GM13977 (cell line): Measurements from ENCODE around the gene PRTFDC1.

Source experiments
- DNase-seq: peaks from one replicate; pipeline ENCODE4 v3.0.0; 2012; ENCODE audit warnings: low spot score
- CTCF ChIP-seq: IDR thresholded peaks from 2 replicates; pipeline ENCODE4 v1.5.1; 2012; ENCODE audit warnings: mild to moderate bottlenecking, control low read depth; ENCODE audit not compliant: insufficient read depth; ENCODE audit errors: extremely low read depth, missing control alignments
- in situ Hi-C: fragments of 300-500 bp; cut with MboI; formaldehyde crosslinking; loops from one replicate; pipeline ENCODE4 v1.12.0; 2022; ENCODE audit warnings: low sequenced_read_pairs, low pct_unique_long_range_greater_than_20kb, mixed read lengths, inconsistent platforms; ENCODE audit not compliant: unreplicated experiment

The PRTFDC1 gene

GRCh38 chr10:24935504-24936292 is 16.7 kb downstream of the PRTFDC1 start:
- DNase-seq, result no peak
- TF ChIP-seq CTCF, result no peak
- in situ Hi-C loops, result no loop called here

DNA sequence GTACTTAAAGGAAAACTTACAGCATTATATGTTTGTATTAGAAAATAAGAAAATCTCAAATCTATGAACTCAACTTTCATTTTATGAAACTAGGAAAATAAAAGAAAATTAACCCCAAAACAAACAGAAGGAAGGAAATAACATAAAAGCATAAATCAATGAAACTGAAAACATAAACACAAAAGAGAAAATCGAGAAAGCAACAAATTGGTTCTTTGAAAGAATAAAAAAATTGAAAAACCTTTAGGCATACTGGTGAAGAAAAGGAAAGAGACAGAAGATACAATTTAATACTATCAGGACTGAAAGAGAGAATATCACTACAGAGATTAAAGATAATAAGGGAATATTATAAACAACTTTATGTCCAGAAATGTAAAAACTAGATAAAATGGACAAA is 21.2 kb downstream of the PRTFDC1 start:
- in situ Hi-C loops, result no loop called here
- no peak for TF ChIP-seq CTCF
- no peak for DNase-seq

DNA sequence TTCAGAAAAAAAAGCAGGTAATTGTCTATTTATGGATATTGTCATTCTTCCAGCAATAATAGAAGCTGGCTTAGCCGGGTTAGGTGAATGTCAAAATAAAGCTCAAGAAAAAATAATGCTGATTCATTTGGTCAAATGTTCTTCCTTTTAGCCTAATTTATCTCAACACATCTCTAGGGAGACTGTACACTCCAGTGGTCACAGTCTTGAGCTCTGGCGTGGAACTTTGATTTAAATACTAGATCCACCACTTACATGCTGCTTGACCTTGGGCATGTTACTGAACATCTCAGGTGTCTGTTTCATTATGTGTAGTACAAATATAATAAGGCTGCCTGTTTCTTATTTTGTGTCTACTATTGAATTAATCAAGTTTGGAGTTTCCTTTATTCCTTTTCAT is 22.0 kb downstream of the PRTFDC1 start:
- no peak for TF ChIP-seq CTCF
- no peak for DNase-seq
- in situ Hi-C loops, result no loop called here

GRCh38 chr10:24929904-24930303 is 22.5 kb downstream of the PRTFDC1 start:
- no peak for DNase-seq
- in situ Hi-C loops, result no loop called here
- TF ChIP-seq CTCF, result no peak

DNA sequence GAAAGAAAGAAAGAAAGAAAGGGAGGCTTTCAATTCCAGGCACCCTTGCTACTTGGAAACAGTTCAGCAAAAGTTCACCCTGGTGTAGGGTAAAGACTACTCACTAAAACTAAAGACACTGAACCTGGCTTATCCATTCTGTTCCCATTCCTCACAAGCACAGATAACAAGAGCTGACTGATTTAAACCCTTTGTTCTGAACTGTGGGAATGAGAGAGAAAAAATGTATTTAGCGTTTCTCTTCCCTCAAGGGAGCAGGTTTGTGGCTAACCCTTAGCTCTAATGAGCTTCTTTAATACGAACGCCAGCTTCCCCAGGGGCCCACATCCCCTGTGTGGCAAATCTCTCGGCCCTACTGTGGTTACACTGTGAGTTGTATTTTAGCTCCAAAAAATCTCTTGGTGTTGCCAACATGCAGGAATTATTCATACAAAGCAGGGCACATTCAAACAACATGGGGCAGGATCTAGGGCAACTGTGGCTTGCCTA is 23.3 kb downstream of the PRTFDC1 start:
- no peak for TF ChIP-seq CTCF
- in situ Hi-C loops, result no loop called here
- DNase-seq, result no peak

DNA sequence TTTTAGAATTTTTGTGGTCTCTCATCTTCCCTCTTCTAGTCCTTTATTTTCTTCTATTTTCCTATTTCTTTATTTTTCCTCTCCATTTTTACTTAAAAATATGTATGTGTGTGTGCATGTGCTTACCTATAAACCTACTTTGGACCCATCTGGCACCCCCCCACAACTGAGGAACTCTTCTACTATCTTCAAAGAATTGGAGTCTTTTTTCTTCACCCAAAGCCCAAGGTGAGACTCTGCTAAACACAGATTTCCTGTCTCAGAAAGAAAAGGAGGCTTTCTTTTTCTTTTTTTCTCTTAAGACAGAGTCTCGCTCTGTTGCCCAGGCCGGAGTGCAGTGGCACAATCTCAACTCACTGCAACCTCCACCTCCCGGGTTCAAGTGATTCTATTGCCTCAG is 24.2 kb downstream of the PRTFDC1 start:
- DNase-seq, result no peak
- no peak for TF ChIP-seq CTCF
- in situ Hi-C loops, result no loop called here
